GM18517 (cell line): ENCODE results near the gene ASPM.
"Not testable (repeated sequence)": the region's sequence is repeated elsewhere in the genome, so short reads cannot be mapped to it uniquely, and the experiment has no call there.

Source experiments
- ATAC-seq: cut with Tn5 transposase; IDR thresholded peaks from one replicate; pipeline ENCODE4 v1.9.1; 2021; ENCODE audit warnings: mild to moderate bottlenecking, moderate library complexity; ENCODE audit not compliant: unreplicated experiment

Gene ASPM

GRCh38 chr1:197145446-197146024 lies 934 bp downstream of the ASPM start:
- ATAC-seq: no peak

- ATAC-seq: no peak
Measured at GRCh38 chr1:197144570-197145325, 1.7 kb downstream of the ASPM start.

- ATAC-seq: no peak
Measured at GRCh38 chr1:197143276-197143675, 3.2 kb downstream of the ASPM start.

- no peak for ATAC-seq
Measured at GRCh38 chr1:197141575-197141974, 4.9 kb downstream of the ASPM start.

GRCh38 chr1:197140121-197140520 lies 6.3 kb downstream of the ASPM start:
- ATAC-seq: no peak

GRCh38 chr1:197139169-197139568 lies 7.3 kb downstream of the ASPM start:
- ATAC-seq: no peak

GRCh38 chr1:197137322-197137721 lies 9.1 kb downstream of the ASPM start:
- ATAC-seq: no peak

- no peak for ATAC-seq
Measured at GRCh38 chr1:197130677-197131304, 15.7 kb downstream of the ASPM start.

GRCh38 chr1:197129698-197130097 lies 16.8 kb downstream of the ASPM start:
- ATAC-seq: no peak

GRCh38 chr1:197127246-197127912 lies 19.1 kb downstream of the ASPM start:
- ATAC-seq: no peak

- no peak for ATAC-seq
Measured at GRCh38 chr1:197126691-197127090, 19.8 kb downstream of the ASPM start.

GRCh38 chr1:197124376-197124775 lies 22.1 kb downstream of the ASPM start:
- ATAC-seq: no peak

GRCh38 chr1:197116156-197116555 lies 30.3 kb downstream of the ASPM start:
- no peak for ATAC-seq

- no peak for ATAC-seq
Measured at GRCh38 chr1:197106869-197107268, 39.6 kb downstream of the ASPM start.

- ATAC-seq: no peak
Measured at GRCh38 chr1:197103300-197103699, 43.2 kb downstream of the ASPM start.

GRCh38 chr1:197101978-197102377 lies 44.5 kb downstream of the ASPM start:
- no peak for ATAC-seq

- ATAC-seq: no peak
Measured at GRCh38 chr1:197100677-197101076, 45.8 kb downstream of the ASPM start.

GRCh38 chr1:197099444-197099843 lies 47.0 kb downstream of the ASPM start:
- ATAC-seq: no peak

GRCh38 chr1:197096971-197097370 lies 49.5 kb downstream of the ASPM start:
- not testable (repeated sequence) for ATAC-seq

GRCh38 chr1:197096137-197096536 lies 50.3 kb downstream of the ASPM start:
- ATAC-seq: no peak

GRCh38 chr1:197093226-197093885 lies 53.1 kb downstream of the ASPM start:
- ATAC-seq: no peak
